ENCODE measurements around the gene TFDP1. TPM values are rescaled to one million over a fixed set of nuclear protein-coding genes. Genes with fewer than 3 reads are reported as not detected.

TFDP1 gene
- total RNA-seq, 3 donors from 2014 or later = 31.8 to 34.0 (median 33.3) TPM

GRCh38 chr13:113631341-113632095, 47.0 kb downstream of the TFDP1 start:
- Histone ChIP-seq H3K27ac (no peak overlapping the region), H3K4me1 (no peaks in the 10 kb centered on the region), H3K27me3 (no peaks in the 10 kb centered on the region), H3K36me3 (no peaks in the 10 kb centered on the region), H3K4me3 (no peak overlapping the region), H3K9me3 (no peaks in the 10 kb centered on the region)
- TF ChIP-seq POLR2AphosphoS5 (IDR thresholded peaks at IDR 0.05) = no peak
- TF ChIP-seq POLR2A (IDR thresholded peaks at IDR 0.05) = no peak
- TF ChIP-seq CTCF (IDR thresholded peaks at IDR 0.05) = no peak
- peak in 1 of 2 donors; percentile 42 for DNase-seq (ENCODE audit: low spot score in 2 of 2)
- intact Hi-C loops (cut with DNase I; ENCODE audit: low total_unique reads) = no loop called here

GRCh38 chr13:113632706-113633484, 48.3 kb downstream of the TFDP1 start:
- intact Hi-C loops (cut with DNase I; ENCODE audit: low total_unique reads) = no loop called here
- DNase-seq (ENCODE audit: low spot score in 2 of 2) = peak in 1 of 2 donors; percentile 27
- no peaks in the 10 kb centered on the region for H3K9me3 ChIP-seq
- TF ChIP-seq POLR2AphosphoS5 (IDR thresholded peaks at IDR 0.05) (no peak), CTCF (IDR thresholded peaks at IDR 0.05) (no peak), POLR2A (IDR thresholded peaks at IDR 0.05) (no peak)
- H3K27me3 ChIP-seq = no peaks in the 10 kb centered on the region
- no peak overlapping the region for H3K4me3 ChIP-seq
- no peak overlapping the region for H3K27ac ChIP-seq
- H3K36me3 ChIP-seq = no peaks in the 10 kb centered on the region
- H3K4me1 ChIP-seq = no peaks in the 10 kb centered on the region

GRCh38 chr13:113633485-113633873, 48.9 kb downstream of the TFDP1 start:
- peak in 1 of 2 donors; percentile 45 for DNase-seq (ENCODE audit: low spot score in 2 of 2)
- TF ChIP-seq CTCF (IDR thresholded peaks at IDR 0.05) (no peak), POLR2AphosphoS5 (IDR thresholded peaks at IDR 0.05) (no peak), POLR2A (IDR thresholded peaks at IDR 0.05) (no peak)
- Histone ChIP-seq H3K4me1 (no peaks in the 10 kb centered on the region), H3K4me3 (no peak overlapping the region), H3K27me3 (no peaks in the 10 kb centered on the region), H3K36me3 (no peaks in the 10 kb centered on the region), H3K27ac (no peak overlapping the region), H3K9me3 (no peaks in the 10 kb centered on the region)
- intact Hi-C loops (cut with DNase I; ENCODE audit: low total_unique reads) = no loop called here

- intact Hi-C loops (cut with DNase I; ENCODE audit: low total_unique reads) = no loop called here
- TF ChIP-seq POLR2AphosphoS5 (IDR thresholded peaks at IDR 0.05) (no peak), POLR2A (IDR thresholded peaks at IDR 0.05) (no peak), CTCF (IDR thresholded peaks at IDR 0.05) (no peak)
- H3K27ac ChIP-seq = no peak overlapping the region
- H3K4me3 ChIP-seq = no peak overlapping the region
- no peaks in the 10 kb centered on the region for H3K4me1 ChIP-seq
- H3K27me3 ChIP-seq = no peaks in the 10 kb centered on the region
- DNase-seq (ENCODE audit: low spot score in 2 of 2) = no peak
- no peaks in the 10 kb centered on the region for H3K9me3 ChIP-seq
- H3K36me3 ChIP-seq = no peaks in the 10 kb centered on the region
Measured at GRCh38 chr13:113634279-113635047, 49.9 kb downstream of the TFDP1 start.

Data from breast epithelium (tissue), 4 donors.